CD14-positive monocyte (primary cell): ENCODE data around the gene GTF2H3. TPM values are rescaled to one million over a fixed set of nuclear protein-coding genes. Genes with fewer than 3 reads are reported as not detected.
"Not testable (repeated sequence)": the region's sequence is repeated elsewhere in the genome, so short reads cannot be mapped to it uniquely, and the experiment has no call there.

Source experiments
- DNase-seq, 3 donors: peaks; one replicate each; pipeline ENCODE4 v3.0.0-alpha.2; 2011 to 2022
- H2AFZ ChIP-seq: 2 replicates; pipeline ENCODE4 v1.6.0; 2012; ENCODE audit warnings: mild to moderate bottlenecking, low read depth, low read length, inconsistent platforms; ENCODE audit not compliant: insufficient read depth, poor library complexity, severe bottlenecking
- H3K27ac ChIP-seq, 2 donors: 1 replicate in 1 of 2; 2 replicates in 1 of 2; pipeline ENCODE4 v1.5.1; 2012 to 2013; ENCODE audit warnings: low read length in 2 of 2, control low read depth in 1 of 2, inconsistent platforms in 1 of 2, low read depth in 1 of 2, mild to moderate bottlenecking in 1 of 2
- H3K27me3 ChIP-seq, 2 donors: one replicate each; pipeline versions ENCODE4 v1.6.0 to v1.6.1; 2011 to 2013; ENCODE audit warnings: low read length in 2 of 2; ENCODE audit not compliant: control insufficient read depth in 2 of 2, insufficient read depth in 2 of 2
- H3K36me3 ChIP-seq, 2 donors: replicated peaks in 1 of 2; 1 replicate in 1 of 2; 2 replicates in 1 of 2; pipeline versions ENCODE4 v1.5.1 to v1.6.1; 2012 to 2013; ENCODE audit warnings: low read length in 2 of 2, control low read depth in 1 of 2, inconsistent platforms in 1 of 2, mild to moderate bottlenecking in 1 of 2; ENCODE audit not compliant: insufficient read depth in 2 of 2, control insufficient read depth in 1 of 2
- H3K4me1 ChIP-seq, 2 donors: 1 replicate in 1 of 2; 2 replicates in 1 of 2; pipeline versions ENCODE4 v1.5.1 to v1.6.1; 2012 to 2013; ENCODE audit warnings: low read length in 2 of 2, control low read depth in 1 of 2, inconsistent platforms in 1 of 2, mild to moderate bottlenecking in 1 of 2, moderate library complexity in 1 of 2; ENCODE audit not compliant: insufficient read depth in 2 of 2, control insufficient read depth in 1 of 2
- H3K4me2 ChIP-seq: replicated peaks from 2 replicates; pipeline ENCODE3; 2012; ENCODE audit warnings: low read length, moderate library complexity, mild to moderate bottlenecking; ENCODE audit not compliant: poor library complexity, severe bottlenecking; ENCODE audit errors: extremely low read depth
- H3K4me3 ChIP-seq, 3 experiments: fragments of 200-600 bp in 1 of 3; sonication (generic) in 1 of 3; replicated peaks in 1 of 3; 1 replicate in 2 of 3; 2 replicates in 1 of 3; pipeline ENCODE4 v1.5.1; 2011 to 2013; ENCODE audit warnings: low read length in 3 of 3, mild to moderate bottlenecking in 3 of 3, control low read depth in 2 of 3, low read depth in 2 of 3, inconsistent platforms in 1 of 3, moderate library complexity in 1 of 3
- H3K79me2 ChIP-seq: 2 replicates; pipeline ENCODE4 v1.6.0; 2012; ENCODE audit warnings: mild to moderate bottlenecking, control low read depth, inconsistent platforms, low read length, moderate library complexity; ENCODE audit not compliant: insufficient read depth
- H3K9ac ChIP-seq: 2 replicates; pipeline ENCODE4 v1.6.0; 2017; ENCODE audit warnings: low read length, mild to moderate bottlenecking; ENCODE audit not compliant: insufficient read depth, poor library complexity, severe bottlenecking
- H3K9me3 ChIP-seq, 2 donors: replicated peaks in 1 of 2; 1 replicate in 1 of 2; 2 replicates in 1 of 2; pipeline versions ENCODE4 v1.5.1 to v1.6.1; 2012 to 2013; ENCODE audit warnings: low read length in 2 of 2, control low read depth in 1 of 2; ENCODE audit not compliant: control insufficient read depth in 1 of 2, insufficient read depth in 1 of 2
- H4K20me1 ChIP-seq: 2 replicates; pipeline ENCODE4 v1.6.0; 2012; ENCODE audit warnings: mild to moderate bottlenecking, low read length, control low read depth, moderate library complexity; ENCODE audit not compliant: insufficient read depth
- H3K27ac Mint-ChIP-seq, 7 donors: one replicate each; pipeline ENCODE4 v1.8.0; 2020; ENCODE audit warnings: mild to moderate bottlenecking in 7 of 7, mixed read lengths in 7 of 7, moderate library complexity in 6 of 7, inconsistent platforms in 2 of 7
- H3K27me3 Mint-ChIP-seq, 3 donors: one replicate each; pipeline ENCODE4 v1.8.0; 2021 to 2022; ENCODE audit warnings: low read depth in 3 of 3, mild to moderate bottlenecking in 3 of 3, mixed read lengths in 3 of 3, moderate library complexity in 3 of 3, inconsistent platforms in 1 of 3
- H3K36me3 Mint-ChIP-seq, 2 donors: one replicate each; pipeline ENCODE4 v1.8.0; 2020; ENCODE audit warnings: mixed read lengths in 2 of 2, inconsistent platforms in 1 of 2, mild to moderate bottlenecking in 1 of 2
- H3K4me1 Mint-ChIP-seq: one replicate; pipeline ENCODE4 v1.8.0; 2020; ENCODE audit warnings: mild to moderate bottlenecking, mixed read lengths
- H3K4me3 Mint-ChIP-seq, 2 donors: one replicate each; pipeline ENCODE4 v1.8.0; 2020; ENCODE audit warnings: mild to moderate bottlenecking in 2 of 2, mixed read lengths in 2 of 2, moderate library complexity in 1 of 2
- H3K9me3 Mint-ChIP-seq, 7 donors: one replicate each; pipeline ENCODE4 v1.8.0; 2020 to 2022; ENCODE audit warnings: mixed read lengths in 7 of 7, mild to moderate bottlenecking in 6 of 7, moderate library complexity in 6 of 7, inconsistent platforms in 2 of 7
- WGBS: methylation state at CpG from one replicate; pipeline ENCODE4 v1.1.5; 2013; ENCODE audit warnings: missing lambda C conversion rate; ENCODE audit not compliant: insufficient coverage; 5-methylcytosine and 5-hydroxymethylcytosine counted together
- intact Hi-C, 2 donors: fragments of 100-400 bp; cut with micrococcal nuclease; formaldehyde crosslinking; loops; one replicate each; pipeline versions ENCODE4 v1.15.0 to v1.15.1; 2023
- polyA plus RNA-seq, 3 donors: library from polyadenylated mRNA; depleted of rRNA in 1 of 3; unstranded in 2 of 3; stranded (reverse) in 1 of 3; fragments of 300-500 nt in 2 of 3; fragments of >200 nt in 1 of 3; fragmentation: Illumina TruSeq in 2 of 3; gene quantifications; 1 replicate in 2 of 3; 2 replicates in 1 of 3; pipeline ENCODE4 v1.2.3, GENCODE V29; 2012 to 2021
- TF ChIP-seq, protein P1 (sequence below): fragments of 200-600 bp; IDR thresholded peaks from one replicate; pipeline ENCODE4 v1.8.0; 2022; ENCODE audit warnings: antibody characterized with exemption, mild to moderate bottlenecking

GTF2H3 gene
- polyA plus RNA-seq, 3 donors: 8.2 to 21.7 (median 12.3) TPM

DNA sequence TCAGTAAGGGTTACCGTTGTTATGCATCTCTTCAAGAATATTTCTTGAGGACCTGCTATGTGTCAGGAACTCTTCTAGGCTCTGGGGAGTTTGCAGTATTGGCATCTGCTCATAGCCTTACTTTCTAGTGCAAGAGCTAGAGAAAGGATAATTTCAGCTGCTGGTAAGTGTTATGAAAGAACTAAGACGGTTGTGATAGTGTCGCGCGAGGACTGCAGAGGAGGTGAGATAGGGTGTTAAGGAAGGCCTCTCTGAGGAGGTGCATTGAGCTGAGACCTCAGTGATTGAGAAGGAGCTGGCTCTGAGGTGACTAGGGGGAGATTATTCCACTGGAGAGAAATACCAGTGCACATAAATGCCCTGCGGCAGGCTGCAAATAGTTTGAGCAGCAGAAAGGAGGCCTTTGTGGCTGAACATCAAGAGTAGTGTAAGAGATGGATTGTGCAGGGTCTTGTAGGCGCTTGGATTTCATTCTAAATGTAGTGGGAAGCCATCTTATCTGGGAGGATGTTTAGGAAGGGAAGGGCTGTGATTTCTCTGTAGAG lies 30.9 kb upstream of the GTF2H3 start:
- intact Hi-C loops: no loop called here
- H2AFZ ChIP-seq: peak overlapping the region; percentile 96
- Mint-ChIP-seq H3K36me3 (peaks cover 37 to 50% of the 10 kb centered on the region in 2 donors), H3K27me3 (no peaks in the 10 kb centered on the region), H3K4me1 (peaks cover 16% of the 10 kb centered on the region), H3K4me3 (peak overlapping the region; percentile 96 to 99), H3K27ac (peak overlapping the region in 6 of 7 donors; percentile 77 to 89 (median 87)), H3K9me3 (no peaks in the 10 kb centered on the region)
- no peaks in the 10 kb centered on the region for H3K27me3 ChIP-seq
- no peaks in the 10 kb centered on the region for H3K9me3 ChIP-seq
- H3K9ac ChIP-seq: peak overlapping the region; percentile 83
- peak overlapping the region; percentile 78 to 87 for H3K27ac ChIP-seq
- H3K4me1 ChIP-seq: peaks cover 17 to 19% of the 10 kb centered on the region in 2 donors
- H3K4me2 ChIP-seq: peak overlapping the region; percentile 84
- no peak for DNase-seq
- H3K4me3 ChIP-seq: peak overlapping the region; percentile 74 to 92 (median 82)
- peaks cover 40 to 55% of the 10 kb centered on the region in 2 donors for H3K36me3 ChIP-seq
- H4K20me1 ChIP-seq: peaks cover 9% of the 10 kb centered on the region
- peaks cover 61% of the 10 kb centered on the region for H3K79me2 ChIP-seq
- WGBS: 16% methylated on average over 6 of the region's 7 CpGs
- TF ChIP-seq, protein P1, sequence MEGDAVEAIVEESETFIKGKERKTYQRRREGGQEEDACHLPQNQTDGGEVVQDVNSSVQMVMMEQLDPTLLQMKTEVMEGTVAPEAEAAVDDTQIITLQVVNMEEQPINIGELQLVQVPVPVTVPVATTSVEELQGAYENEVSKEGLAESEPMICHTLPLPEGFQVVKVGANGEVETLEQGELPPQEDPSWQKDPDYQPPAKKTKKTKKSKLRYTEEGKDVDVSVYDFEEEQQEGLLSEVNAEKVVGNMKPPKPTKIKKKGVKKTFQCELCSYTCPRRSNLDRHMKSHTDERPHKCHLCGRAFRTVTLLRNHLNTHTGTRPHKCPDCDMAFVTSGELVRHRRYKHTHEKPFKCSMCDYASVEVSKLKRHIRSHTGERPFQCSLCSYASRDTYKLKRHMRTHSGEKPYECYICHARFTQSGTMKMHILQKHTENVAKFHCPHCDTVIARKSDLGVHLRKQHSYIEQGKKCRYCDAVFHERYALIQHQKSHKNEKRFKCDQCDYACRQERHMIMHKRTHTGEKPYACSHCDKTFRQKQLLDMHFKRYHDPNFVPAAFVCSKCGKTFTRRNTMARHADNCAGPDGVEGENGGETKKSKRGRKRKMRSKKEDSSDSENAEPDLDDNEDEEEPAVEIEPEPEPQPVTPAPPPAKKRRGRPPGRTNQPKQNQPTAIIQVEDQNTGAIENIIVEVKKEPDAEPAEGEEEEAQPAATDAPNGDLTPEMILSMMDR: no peak

DNA sequence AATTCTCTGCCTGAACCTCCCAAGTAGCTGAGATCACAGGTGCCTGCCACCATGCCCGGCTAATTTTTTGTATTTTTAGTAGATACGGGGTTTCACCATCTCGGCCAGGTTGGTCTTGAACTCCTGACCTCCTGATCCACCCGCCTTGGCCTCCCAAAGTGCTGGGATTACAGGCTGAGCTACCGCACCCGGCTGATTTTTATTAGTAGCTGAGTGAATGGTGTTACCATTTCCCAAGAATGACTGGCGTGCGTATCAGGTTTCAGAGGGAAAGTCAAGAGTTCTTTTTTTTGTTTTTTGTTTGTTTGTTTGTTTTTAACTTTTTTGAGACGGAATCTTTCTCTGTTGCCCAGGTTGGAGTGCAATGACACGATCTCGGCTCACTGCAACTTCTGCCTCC lies 30.1 kb upstream of the GTF2H3 start:
- H3K27me3 ChIP-seq, H4K20me1 ChIP-seq, H3K4me3 Mint-ChIP-seq, H3K9me3 ChIP-seq, DNase-seq, H3K4me3 ChIP-seq, intact Hi-C loops, H3K27ac ChIP-seq, H3K9ac ChIP-seq, H3K4me2 ChIP-seq, H3K9me3 Mint-ChIP-seq, H3K27me3 Mint-ChIP-seq, H2AFZ ChIP-seq: not testable (repeated sequence)
- peaks cover 17 to 19% of the 10 kb centered on the region in 2 donors for H3K4me1 ChIP-seq
- Mint-ChIP-seq H3K4me1 (peaks cover 16% of the 10 kb centered on the region), H3K27ac (peak overlapping the region in 3 of 7 donors; percentile 21 to 46 (median 24)), H3K36me3 (peaks cover 39 to 50% of the 10 kb centered on the region in 2 donors)
- peaks cover 40 to 55% of the 10 kb centered on the region in 2 donors for H3K36me3 ChIP-seq
- peaks cover 61% of the 10 kb centered on the region for H3K79me2 ChIP-seq
- WGBS: 95% methylated on average over 9 of the region's 11 CpGs
